GM19193 (cell line): ENCODE data around the gene NDUFS4.

Experiments
- POLR2A ChIP-seq: IDR thresholded peaks from 4 replicates; pipeline ENCODE4 v1.6.1; 2011; ENCODE audit not compliant: insufficient read depth, insufficient read length; ENCODE audit errors: extremely low read depth

Gene NDUFS4

DNA sequence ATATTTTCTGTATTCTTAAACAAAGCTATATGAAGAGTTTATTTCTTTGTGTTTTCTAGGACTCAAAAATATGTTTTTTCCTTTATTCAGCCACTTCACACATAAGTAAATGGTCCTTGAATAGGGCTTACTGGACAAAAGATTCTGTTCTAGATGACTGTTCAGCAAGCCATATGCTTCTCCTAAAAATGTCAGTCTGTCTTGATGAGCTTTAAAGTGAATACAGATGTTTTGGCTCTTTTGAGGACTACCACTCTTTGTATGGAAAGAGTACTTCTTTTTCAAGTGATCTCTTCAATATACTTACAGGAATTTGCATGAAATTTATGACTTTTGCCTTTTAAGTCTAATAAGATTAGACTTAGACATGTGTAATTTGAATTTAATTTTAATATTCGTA is 8.4 kb downstream of the NDUFS4 start:
- no peak for TF ChIP-seq POLR2A

DNA sequence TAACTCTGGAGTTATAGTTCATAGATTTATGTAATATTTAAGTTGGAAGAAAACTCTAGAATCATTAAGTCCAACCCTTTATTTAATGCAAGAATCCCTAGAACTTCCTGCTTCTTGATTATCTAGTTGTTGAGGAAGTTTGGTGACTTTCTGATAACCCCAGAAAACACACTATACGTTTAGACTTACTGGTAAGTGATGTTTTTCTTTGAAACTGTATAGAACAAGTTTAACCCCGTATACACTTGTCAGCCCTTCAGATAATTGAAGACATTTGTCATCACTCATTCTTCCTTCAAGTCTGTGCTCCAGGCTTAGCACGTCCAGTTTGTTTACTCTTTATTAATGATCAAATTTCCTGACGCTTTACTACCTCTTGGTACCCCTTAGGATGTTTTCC is 9.0 kb downstream of the NDUFS4 start:
- no peak for TF ChIP-seq POLR2A

DNA sequence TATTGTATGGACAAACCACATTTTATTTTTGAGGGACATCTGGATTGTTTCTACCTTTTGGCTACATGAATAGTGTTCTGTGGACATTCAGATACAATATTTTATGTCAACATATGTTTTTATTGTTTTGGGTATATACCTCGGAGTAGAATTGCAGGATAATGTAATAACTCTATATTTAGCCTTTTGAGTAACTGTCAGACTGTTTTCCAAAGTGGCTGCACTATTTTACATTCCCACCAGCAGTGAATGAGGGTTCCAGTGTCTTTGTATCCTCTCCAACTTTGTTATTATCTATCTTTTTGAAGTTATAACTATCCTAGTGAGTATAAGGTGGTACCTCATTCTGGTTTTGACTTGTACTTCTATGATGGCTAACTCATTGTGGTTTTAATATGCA is 11.0 kb downstream of the NDUFS4 start:
- TF ChIP-seq POLR2A: no peak

DNA sequence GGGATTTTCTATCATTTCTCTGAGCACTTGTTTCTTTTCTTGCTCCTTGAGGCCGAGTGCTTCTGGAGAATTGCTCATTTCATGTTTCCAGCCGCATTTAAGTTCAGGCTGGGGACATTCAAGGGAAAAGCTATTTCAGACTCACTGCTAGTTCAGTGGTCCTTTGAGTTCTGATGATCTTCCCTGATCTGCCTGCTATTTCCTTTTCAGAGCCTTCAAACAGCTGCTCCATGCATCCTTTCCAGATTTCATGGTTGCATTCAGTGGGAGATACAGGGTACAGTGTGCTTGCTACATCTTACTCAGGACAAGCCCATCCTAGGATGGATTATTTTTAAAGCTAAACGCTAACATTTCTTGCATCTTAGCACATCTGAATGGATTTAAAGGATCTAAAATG is 14.7 kb downstream of the NDUFS4 start:
- TF ChIP-seq POLR2A: no peak

DNA sequence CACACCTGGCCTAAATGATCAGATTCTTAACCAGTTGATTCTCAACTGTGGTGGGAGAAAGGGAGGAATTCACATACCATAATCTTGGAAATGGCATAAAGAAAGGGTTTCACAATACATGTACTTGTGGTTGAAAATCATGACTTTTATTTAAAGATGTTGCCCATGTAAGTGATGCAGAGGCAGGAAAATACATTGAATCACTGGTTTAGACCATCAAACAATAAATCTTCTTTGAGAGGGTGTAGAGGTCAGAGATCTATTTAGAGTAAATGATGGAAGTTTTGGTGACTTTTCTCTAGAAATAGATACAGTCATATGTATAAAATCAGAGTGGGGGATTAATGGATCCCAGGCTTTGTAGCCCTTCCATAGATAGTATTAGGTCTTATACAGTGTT is 15.4 kb downstream of the NDUFS4 start:
- no peak for TF ChIP-seq POLR2A

DNA sequence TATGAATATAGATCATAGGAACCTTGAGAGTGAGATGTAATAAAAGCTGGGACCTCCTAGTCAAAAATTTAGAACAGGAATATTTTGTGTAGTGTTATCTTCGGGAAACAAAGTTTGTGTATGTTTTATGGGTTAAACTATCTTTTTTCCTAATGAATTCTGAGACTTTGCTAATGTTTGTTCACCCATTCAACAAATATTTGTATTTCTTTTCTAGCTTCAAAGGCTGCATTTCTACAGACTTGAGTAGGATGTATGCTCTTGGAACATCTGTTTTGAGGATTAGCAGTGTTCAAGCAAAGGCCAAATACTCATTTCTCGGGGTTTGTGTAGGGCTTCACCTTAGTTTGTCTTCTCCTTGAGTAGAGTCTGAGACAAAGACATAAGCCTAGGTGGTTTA is 16.2 kb downstream of the NDUFS4 start:
- no peak for TF ChIP-seq POLR2A

DNA sequence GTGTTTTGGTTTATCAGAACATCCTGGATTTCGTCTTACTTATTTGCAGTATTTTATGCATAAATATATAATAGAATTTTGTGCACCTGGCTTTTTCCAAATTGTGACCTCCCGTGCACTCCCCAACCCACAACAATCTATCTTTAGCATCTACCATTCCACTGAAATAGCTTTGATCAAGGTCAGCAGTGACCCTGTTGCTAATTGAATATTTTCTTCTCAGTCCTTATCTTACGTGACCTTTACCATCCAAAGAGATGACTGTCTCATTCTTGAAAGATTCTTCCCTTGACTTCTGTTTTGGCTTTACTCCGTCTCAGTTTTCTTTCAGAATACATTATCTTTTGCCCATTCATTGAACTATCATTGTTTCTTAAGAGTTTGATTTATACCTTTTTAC is 18.4 kb downstream of the NDUFS4 start:
- TF ChIP-seq POLR2A: no peak

DNA sequence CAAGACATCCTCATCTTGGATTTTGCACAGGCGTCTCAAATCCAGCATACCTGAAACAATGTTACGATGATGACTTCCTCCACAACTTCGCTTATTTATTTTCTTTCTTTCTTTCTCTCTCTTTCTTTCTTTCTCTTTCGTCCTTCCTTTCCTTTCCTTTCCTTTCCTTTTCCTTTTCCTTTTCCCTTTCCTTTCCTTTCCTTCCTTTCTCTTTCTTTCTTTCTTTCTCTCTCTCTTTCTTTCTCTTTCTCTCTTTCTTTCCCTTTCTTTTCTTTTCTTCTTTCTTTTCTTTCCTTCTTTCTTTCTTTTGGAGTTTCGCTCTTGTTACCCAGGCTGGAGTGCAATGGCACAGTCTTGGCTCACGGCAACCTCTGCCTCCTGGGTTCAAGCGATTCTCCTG is 20.1 kb downstream of the NDUFS4 start:
- TF ChIP-seq POLR2A: no peak

DNA sequence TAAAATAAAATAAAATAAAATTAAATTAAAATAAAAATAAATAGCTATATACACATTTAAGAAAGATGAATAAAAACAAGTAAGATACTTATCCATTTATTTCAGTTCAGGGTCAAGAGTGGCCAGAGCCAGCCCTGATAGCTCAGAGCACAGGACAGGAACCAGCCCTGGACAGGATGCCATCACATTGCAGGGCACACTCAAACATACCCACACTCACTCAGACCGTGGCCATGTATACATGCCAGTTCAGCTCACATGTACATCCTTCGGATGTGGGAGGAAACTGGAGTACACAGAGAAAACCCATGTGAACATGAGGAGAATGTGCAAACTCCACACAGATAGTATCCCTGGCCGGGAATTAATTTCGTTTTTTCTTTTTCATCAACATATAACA is 21.8 kb downstream of the NDUFS4 start:
- TF ChIP-seq POLR2A: no peak

DNA sequence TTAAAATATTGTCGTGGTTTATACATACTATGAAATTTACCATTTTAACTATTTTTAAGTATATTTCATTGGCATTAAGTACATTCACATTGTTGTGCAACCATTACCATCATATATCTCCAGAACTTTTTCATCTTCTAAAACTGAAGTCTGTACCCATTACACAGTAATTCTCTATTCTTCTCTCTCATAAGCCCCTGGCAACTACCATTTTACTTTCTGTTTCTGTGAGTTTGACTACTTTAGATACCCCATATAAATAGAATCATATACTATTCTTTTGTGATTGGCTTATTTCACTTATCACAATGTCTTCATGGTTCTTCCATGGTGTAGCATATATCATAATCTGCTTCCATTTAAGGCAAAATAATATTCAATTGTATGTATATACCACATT is 30.3 kb downstream of the NDUFS4 start:
- TF ChIP-seq POLR2A: no peak

DNA sequence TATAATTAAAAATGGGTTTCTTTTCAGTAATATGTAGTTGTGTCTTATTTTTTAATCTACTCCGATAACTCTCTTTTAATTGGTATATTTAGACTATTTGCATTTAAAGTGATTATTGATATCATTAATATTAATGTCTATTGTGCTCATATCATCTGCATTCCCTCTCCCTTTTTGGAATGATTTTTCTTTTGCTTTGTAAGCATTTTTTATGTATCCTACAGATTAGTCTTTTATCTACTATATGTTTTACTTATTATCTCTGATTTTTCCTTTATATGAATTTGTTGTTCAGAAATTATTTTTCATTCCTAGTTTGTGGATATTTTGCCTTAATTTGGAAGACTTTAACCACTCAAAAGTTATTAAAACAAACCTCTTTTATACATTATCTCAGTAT is 34.0 kb downstream of the NDUFS4 start:
- TF ChIP-seq POLR2A: no peak

DNA sequence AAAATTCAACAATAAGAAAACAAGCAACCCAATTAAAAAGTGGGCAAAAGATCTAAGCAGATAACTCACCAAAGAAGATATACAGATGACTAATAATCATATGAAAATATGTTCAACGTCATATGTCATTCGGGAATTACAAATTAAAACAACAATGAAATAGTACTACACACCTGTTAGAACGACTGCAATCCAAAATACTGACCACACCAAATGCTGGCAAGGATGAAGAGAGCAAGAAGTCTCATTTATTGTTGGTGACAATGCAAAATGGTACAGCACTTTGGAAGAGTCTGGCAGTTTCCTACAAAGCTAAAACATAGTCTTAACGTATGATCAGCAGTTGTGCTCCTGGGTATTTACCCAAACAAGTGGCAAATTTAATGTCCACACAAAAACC is 37.5 kb downstream of the NDUFS4 start:
- TF ChIP-seq POLR2A: no peak

DNA sequence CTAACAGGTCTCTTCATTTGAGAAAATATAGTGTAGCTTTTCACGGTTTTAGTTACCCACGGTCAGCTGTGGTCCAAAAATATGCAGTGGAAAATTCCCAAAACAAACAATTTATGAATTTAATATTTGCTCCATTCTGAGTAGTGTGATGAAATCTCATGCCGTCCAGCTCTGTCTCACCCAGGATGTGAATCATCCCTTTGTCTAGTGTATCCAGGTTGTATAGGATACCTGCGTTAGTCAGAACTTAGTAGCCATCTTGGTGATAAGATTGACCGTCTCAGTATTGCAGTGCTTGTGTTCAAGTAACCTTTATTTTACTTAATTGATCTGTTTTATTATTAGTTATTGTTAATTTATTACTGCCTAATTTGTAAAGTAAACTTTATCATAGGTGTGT is 41.1 kb downstream of the NDUFS4 start:
- no peak for TF ChIP-seq POLR2A

DNA sequence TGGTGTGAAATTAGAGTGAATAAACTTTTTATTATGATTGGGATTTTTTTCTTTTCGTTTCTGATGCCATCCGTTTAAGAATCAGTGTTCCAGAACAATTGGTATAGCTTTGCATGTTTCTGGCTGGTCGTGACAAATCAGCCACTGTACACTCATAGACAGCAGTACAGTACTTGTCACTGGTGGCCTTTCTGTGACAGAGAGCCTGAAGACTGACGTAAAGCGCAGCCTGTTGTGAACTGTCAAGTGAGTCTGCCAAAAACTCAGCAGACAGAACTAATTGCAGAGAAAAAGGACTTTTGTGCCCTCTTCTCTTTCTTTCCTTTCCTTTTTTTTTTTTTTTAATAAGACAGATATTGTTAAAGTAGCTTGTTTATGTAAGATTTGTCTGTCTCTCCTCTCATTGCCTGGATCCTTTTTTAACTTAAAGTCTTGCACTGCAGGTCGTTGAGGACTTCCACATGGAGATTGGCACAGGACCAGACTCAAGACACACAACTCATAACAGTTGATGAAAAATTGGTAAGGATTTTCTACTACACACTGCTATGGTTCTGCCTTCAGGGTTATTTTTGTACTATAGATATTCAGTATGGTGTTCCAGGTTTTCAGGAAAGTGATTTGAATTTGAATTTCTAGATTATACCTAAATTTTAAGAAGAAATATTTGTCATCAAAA is 42.7 kb downstream of the NDUFS4 start:
- no peak for TF ChIP-seq POLR2A

DNA sequence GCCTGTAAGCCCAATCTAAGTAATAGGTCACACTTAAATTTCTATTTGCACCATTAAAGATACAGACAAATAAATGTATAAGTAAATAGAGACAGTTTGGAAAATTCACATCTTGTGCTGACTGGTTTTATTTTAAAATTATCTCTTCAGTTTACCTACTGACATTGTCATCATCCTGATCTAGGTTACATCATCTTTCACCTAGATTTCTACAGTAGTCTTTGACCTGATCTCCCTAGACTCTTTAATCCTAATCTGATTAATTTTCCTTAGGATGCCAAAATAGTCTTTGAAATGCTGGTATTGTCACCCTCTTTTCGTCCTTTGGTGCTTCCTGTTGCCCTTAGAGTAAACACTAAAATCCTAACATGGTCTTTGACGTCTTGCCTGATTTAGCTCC is 43.9 kb downstream of the NDUFS4 start:
- TF ChIP-seq POLR2A: no peak

DNA sequence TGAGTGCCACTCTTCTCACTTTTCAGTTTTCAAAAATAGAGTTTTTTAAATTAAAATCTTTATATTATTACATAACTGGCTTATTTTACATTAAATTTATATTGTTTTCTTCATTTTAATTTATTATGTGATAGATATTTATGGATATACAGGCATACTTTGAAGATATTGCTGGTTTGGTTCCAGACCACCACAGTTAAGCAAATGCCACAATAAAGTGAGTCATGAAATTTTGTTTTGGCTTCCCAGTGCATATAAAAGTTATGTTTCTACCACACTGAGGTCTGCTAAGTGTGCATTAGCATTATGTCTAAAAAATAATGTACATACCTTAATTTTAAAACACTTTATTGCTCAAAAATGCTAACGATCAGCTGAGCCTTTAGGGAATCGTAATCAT is 47.4 kb downstream of the NDUFS4 start:
- no peak for TF ChIP-seq POLR2A

DNA sequence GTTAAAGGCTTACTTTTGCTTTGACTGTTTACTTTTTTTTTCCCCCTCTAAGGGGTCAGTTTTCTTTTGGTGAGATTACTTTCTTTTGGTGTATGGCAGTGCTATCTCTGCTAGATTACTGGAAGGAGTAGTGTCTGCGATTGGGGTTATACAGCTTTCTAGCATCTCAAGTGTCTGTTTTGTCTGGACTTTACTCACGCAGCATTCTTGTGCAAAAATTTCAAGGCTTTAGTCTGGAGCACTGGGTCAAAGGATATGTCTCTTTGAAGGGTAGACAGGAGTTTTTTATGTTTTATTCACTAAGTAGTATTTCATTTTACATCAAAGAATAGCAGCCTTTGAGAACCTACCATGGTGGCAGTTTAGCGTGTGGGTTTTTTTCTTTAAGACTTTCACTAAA is 52.6 kb downstream of the NDUFS4 start:
- no peak for TF ChIP-seq POLR2A
